PC-3 (cell line): ENCODE measurements around the gene SIGMAR1. TPM values are rescaled to one million over a fixed set of nuclear protein-coding genes. Genes with fewer than 3 reads are reported as not detected.
A peak's percentile ranks its signal among the peaks of the same experiment; 100 is the strongest.

Source experiments
- ATAC-seq: fragments of 200-7000 bp; cut with Tn5 transposase; 2 replicates; pipeline ENCODE4 v1.9.1; 2020; ENCODE audit warnings: mild to moderate bottlenecking, moderate library complexity
- BruUV-seq: library from RNA; stranded (reverse); fragments of 400-500 nt; replicated peaks from 2 replicates; lab custom pipeline; 2021; lab: Mats Ljungman, UMichigan
- CTCF ChIA-PET: fragments of 300-600 bp; sonication (Branson Sonifier 250); formaldehyde crosslinking; loops from one replicate; lab custom pipeline; 2022; ENCODE audit warnings: antibody characterized with exemption; lab: Charles Lee
- POLR2A ChIA-PET: fragments of 300-600 bp; sonication (Branson Sonifier 250); formaldehyde crosslinking; loops from one replicate; lab custom pipeline; 2022; ENCODE audit warnings: antibody characterized with exemption; ENCODE audit not compliant: unreplicated experiment; lab: Charles Lee
- DNase-seq: peaks from one replicate; pipeline ENCODE4 v3.0.0-alpha.2; 2015
- H2AFZ ChIP-seq: fragments of 300-600 bp; sonication (generic); 2 replicates; pipeline ENCODE4 v1.6.0; 2016; ENCODE audit warnings: antibody characterized with exemption, low read length
- H3F3A ChIP-seq: fragments of 300-600 bp; sonication (generic); one replicate; pipeline ENCODE4 v1.6.0; 2017; ENCODE audit warnings: antibody characterized with exemption, low read length, control low read depth, mild to moderate bottlenecking; ENCODE audit not compliant: unreplicated experiment
- H3K27ac ChIP-seq: fragments of 300-600 bp; sonication (generic); 2 replicates; pipeline ENCODE4 v1.5.1; 2016; ENCODE audit warnings: mild to moderate bottlenecking, low read length
- H3K27me3 ChIP-seq: fragments of 300-600 bp; sonication (generic); 2 replicates; pipeline ENCODE4 v1.6.1; 2016; ENCODE audit warnings: low read length, mixed read lengths
- H3K36me3 ChIP-seq: fragments of 300-600 bp; sonication (generic); 2 replicates; pipeline ENCODE4 v1.6.1; 2016; ENCODE audit warnings: low read depth, mixed run types, low read length, mixed read lengths
- H3K4me1 ChIP-seq: fragments of 300-600 bp; sonication (generic); 2 replicates; pipeline ENCODE4 v1.5.1; 2016; ENCODE audit warnings: low read length; ENCODE audit not compliant: insufficient read depth
- H3K4me2 ChIP-seq: fragments of 300-600 bp; sonication (generic); 2 replicates; pipeline ENCODE4 v1.6.0; 2016; ENCODE audit warnings: low read length
- H3K4me3 ChIP-seq: fragments of 300-600 bp; sonication (generic); 2 replicates; pipeline ENCODE4 v1.5.1; 2016; ENCODE audit warnings: mild to moderate bottlenecking, low read length, mixed read lengths
- H3K79me2 ChIP-seq: fragments of 300-600 bp; sonication (generic); 2 replicates; pipeline ENCODE4 v1.6.1; 2017; ENCODE audit warnings: low read length, mixed read lengths
- H3K9ac ChIP-seq: fragments of 300-600 bp; sonication (generic); 2 replicates; pipeline ENCODE4 v1.6.0; 2016; ENCODE audit warnings: mild to moderate bottlenecking, low read length
- H3K9me2 ChIP-seq: fragments of 300-600 bp; sonication (generic); replicated peaks from 2 replicates; pipeline ENCODE4 v1.6.1; 2016; ENCODE audit warnings: mixed run types, low read length, mixed read lengths
- H3K9me3 ChIP-seq: fragments of 300-600 bp; sonication (generic); 2 replicates; pipeline ENCODE4 v1.6.1; 2016; ENCODE audit warnings: low read length, mixed read lengths
- H4K20me1 ChIP-seq: fragments of 300-600 bp; sonication (generic); 2 replicates; pipeline ENCODE4 v1.6.1; 2016; ENCODE audit warnings: low read length, mixed read lengths
- EZH2 ChIP-seq: fragments of 300-600 bp; sonication (generic); IDR thresholded peaks from one replicate; pipeline ENCODE4 v1.6.1; 2017; ENCODE audit warnings: antibody characterized with exemption, mild to moderate bottlenecking, low read length; ENCODE audit not compliant: unreplicated experiment
- EZH2phosphoT487 ChIP-seq: fragments of 300-600 bp; sonication (generic); IDR thresholded peaks from 2 replicates; pipeline ENCODE4 v1.6.1; 2018; ENCODE audit warnings: mild to moderate bottlenecking, antibody characterized with exemption, low read length, borderline replicate concordance
- intact Hi-C: fragments of 100-400 bp; cut with micrococcal nuclease; formaldehyde crosslinking; loops from 2 replicates; pipeline ENCODE4 v1.9.0; 2023
- total RNA-seq: library from RNA; depleted of rRNA; stranded (reverse); fragments of >200 nt; gene quantifications from 2 replicates; pipeline ENCODE4 v1.2.3, GENCODE V29; 2014
- TF ChIP-seq, protein P1 (sequence below): fragments of 300-600 bp; sonication (generic); conservative IDR thresholded peaks from 2 replicates; pipeline ENCODE4 v1.5.1; 2017; ENCODE audit warnings: antibody characterized with exemption, low read depth, mild to moderate bottlenecking, low read length

SIGMAR1 gene
- total RNA-seq, 1 experiment from 2014 or later, result 96.7 TPM

DNA sequence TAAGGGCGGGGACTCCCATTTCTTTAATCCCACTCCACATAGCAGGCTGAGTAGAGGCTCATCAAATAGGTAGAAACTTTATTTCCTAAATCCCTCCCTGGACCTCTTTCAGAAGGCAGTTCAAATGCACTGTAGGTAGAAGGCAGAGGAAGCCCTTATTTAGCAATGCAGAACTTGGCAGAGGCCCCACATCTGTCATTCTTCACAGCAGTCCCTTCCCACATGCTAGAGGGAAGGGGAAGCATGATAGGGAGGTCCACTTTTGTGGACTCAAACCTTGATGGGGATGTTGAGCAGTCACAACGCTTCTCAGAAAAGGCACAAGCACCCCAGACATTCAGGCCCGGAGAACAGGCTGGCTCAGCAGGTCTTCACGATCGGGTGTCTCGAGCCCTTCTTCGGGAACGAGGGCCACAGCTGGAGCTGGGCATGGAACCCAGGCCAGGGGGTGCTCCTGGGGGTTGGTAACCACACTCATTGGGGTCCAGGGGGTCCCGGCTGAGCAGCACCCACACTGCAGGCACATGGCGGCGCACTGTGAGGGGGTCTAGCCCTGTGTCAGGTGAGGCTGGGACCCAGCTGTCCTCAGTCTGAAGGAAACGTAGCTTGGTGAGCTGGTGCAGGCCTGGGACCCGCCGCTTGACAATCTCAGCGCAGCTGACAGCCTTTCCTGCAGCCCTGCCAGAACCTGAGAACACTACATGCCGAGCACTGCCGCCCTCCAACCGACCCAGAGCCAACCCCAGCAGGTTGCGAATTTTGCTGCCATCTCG lies 27.0 kb downstream of the SIGMAR1 start:
- Histone ChIP-seq H3K27me3 (no peaks in the 10 kb centered on the region), H3K4me1 (peaks cover 15% of the 10 kb centered on the region; the same call in 1 of the 2 replicates), H3F3A (no peaks in the 10 kb centered on the region), H3K4me2 (peak overlapping the region; percentile 96), H4K20me1 (no peaks in the 10 kb centered on the region), H3K9me3 (no peaks in the 10 kb centered on the region), H2AFZ (no peak overlapping the region), H3K36me3 (no peaks in the 10 kb centered on the region), H3K9ac (no peak overlapping the region; the same call in 1 of the 2 replicates), H3K79me2 (peaks cover 18% of the 10 kb centered on the region), H3K9me2 (no peaks in the 10 kb centered on the region), H3K4me3 (peak overlapping the region; percentile 87), H3K27ac (no peak overlapping the region)
- no TSS peak for BruUV-seq
- intact Hi-C loops, result no loop called here
- no peak for ATAC-seq
- DNase-seq, result no peak
- TF ChIP-seq EZH2phosphoT487 (no peak), EZH2 (no peak)
- TF ChIP-seq, protein P1, sequence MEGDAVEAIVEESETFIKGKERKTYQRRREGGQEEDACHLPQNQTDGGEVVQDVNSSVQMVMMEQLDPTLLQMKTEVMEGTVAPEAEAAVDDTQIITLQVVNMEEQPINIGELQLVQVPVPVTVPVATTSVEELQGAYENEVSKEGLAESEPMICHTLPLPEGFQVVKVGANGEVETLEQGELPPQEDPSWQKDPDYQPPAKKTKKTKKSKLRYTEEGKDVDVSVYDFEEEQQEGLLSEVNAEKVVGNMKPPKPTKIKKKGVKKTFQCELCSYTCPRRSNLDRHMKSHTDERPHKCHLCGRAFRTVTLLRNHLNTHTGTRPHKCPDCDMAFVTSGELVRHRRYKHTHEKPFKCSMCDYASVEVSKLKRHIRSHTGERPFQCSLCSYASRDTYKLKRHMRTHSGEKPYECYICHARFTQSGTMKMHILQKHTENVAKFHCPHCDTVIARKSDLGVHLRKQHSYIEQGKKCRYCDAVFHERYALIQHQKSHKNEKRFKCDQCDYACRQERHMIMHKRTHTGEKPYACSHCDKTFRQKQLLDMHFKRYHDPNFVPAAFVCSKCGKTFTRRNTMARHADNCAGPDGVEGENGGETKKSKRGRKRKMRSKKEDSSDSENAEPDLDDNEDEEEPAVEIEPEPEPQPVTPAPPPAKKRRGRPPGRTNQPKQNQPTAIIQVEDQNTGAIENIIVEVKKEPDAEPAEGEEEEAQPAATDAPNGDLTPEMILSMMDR, result no peak
- ChIA-PET POLR2A (no interaction called here), CTCF (no interaction called here)

DNA sequence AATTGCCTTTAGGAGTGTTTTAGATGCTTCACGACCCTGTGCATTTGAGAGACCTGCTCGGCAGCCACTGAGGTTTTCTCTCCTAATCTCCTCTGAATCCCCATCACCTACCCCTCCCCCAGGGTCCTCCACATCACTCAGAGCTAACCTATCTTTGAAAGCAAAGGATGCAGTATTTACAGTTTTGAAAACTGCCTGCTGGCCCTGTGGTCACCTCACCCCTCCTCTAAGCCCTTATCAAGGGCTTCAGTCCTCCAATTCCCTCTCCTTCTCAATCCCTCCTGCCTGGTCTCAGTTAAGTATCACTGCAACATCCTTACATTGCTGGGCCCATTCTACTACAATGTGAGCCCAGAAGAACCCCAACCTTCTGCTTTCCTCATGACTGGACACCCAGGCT lies 30.3 kb downstream of the SIGMAR1 start:
- H3K9me2 ChIP-seq, result no peaks in the 10 kb centered on the region
- BruUV-seq, result no TSS peak
- DNase-seq, result no peak
- ChIA-PET POLR2A (no interaction called here), CTCF (no interaction called here)
- H3K27me3 ChIP-seq, result no peaks in the 10 kb centered on the region
- TF ChIP-seq, protein P1, result no peak
- TF ChIP-seq EZH2, result no peak
- no peak for TF ChIP-seq EZH2phosphoT487
- ATAC-seq, result no peak
- H3K4me1 ChIP-seq, result peaks cover 11% of the 10 kb centered on the region; the same call in 1 of the 2 replicates
- no peaks in the 10 kb centered on the region for H4K20me1 ChIP-seq
- intact Hi-C loops, result no loop called here
- no peaks in the 10 kb centered on the region for H3F3A ChIP-seq
- H3K4me3 ChIP-seq, result no peak overlapping the region
- no peaks in the 10 kb centered on the region for H3K36me3 ChIP-seq
- no peak overlapping the region for H3K4me2 ChIP-seq
- H3K79me2 ChIP-seq, result peaks cover 18% of the 10 kb centered on the region
- H3K27ac ChIP-seq, result no peak overlapping the region
- no peaks in the 10 kb centered on the region for H3K9me3 ChIP-seq
- no peak overlapping the region for H3K9ac ChIP-seq
- no peak overlapping the region for H2AFZ ChIP-seq

DNA sequence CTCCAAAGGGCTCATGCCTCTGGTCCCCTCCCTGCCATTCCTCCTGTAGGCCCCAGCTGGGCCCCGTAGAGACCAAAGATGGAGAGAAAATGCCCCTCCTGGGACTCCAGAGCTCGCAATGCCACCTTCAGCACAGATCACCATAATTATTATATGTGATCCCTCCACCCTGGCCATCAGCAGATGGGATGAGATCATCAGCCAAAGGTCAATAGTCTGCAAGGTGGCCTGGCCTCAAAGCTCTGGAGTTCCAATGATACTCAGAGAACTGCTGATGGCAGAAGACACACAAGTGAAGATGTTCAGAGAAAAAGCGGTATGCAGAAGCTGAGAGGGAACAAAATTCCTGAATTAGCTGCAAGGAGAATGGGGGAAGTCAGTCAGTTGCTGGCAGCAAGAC lies 30.7 kb downstream of the SIGMAR1 start:
- Histone ChIP-seq H2AFZ (no peak overlapping the region), H3K27ac (no peak overlapping the region), H3F3A (no peaks in the 10 kb centered on the region), H3K9me3 (no peaks in the 10 kb centered on the region), H3K9me2 (no peaks in the 10 kb centered on the region), H3K4me1 (peaks cover 10% of the 10 kb centered on the region; the same call in 1 of the 2 replicates), H3K4me3 (no peak overlapping the region), H3K79me2 (peaks cover 18% of the 10 kb centered on the region), H3K9ac (no peak overlapping the region), H3K27me3 (no peaks in the 10 kb centered on the region), H3K36me3 (no peaks in the 10 kb centered on the region), H4K20me1 (no peaks in the 10 kb centered on the region), H3K4me2 (no peak overlapping the region)
- POLR2A ChIA-PET, result no interaction called here
- no TSS peak for BruUV-seq
- TF ChIP-seq, protein P1, result no peak
- TF ChIP-seq EZH2 (no peak), EZH2phosphoT487 (no peak)
- intact Hi-C loops, result no loop called here
- CTCF ChIA-PET, result no interaction called here
- DNase-seq, result no peak
- ATAC-seq, result no peak
